Fibroblast of skin of abdomen (primary cell): Measurements from ENCODE around the gene DSC3. TPM values are rescaled to one million over a fixed set of nuclear protein-coding genes. Genes with fewer than 3 reads are reported as not detected.

Experiments
- DNase-seq: peaks from one replicate; pipeline ENCODE4 v3.0.0-alpha.2; 2013
- polyA plus RNA-seq, 2 experiments: library from polyadenylated mRNA; unstranded; fragments of 120-200 nt; gene quantifications; one replicate each; pipeline ENCODE4 v1.2.1, GENCODE V29; 2013; ENCODE audit not compliant: insufficient read length in 2 of 2

The DSC3 gene
- polyA plus RNA-seq (2013, experiment 1 of 2; ENCODE audit: insufficient read length) = 0.31 TPM
- polyA plus RNA-seq (2013, experiment 2 of 2; ENCODE audit: insufficient read length) = 0.45 TPM

DNA sequence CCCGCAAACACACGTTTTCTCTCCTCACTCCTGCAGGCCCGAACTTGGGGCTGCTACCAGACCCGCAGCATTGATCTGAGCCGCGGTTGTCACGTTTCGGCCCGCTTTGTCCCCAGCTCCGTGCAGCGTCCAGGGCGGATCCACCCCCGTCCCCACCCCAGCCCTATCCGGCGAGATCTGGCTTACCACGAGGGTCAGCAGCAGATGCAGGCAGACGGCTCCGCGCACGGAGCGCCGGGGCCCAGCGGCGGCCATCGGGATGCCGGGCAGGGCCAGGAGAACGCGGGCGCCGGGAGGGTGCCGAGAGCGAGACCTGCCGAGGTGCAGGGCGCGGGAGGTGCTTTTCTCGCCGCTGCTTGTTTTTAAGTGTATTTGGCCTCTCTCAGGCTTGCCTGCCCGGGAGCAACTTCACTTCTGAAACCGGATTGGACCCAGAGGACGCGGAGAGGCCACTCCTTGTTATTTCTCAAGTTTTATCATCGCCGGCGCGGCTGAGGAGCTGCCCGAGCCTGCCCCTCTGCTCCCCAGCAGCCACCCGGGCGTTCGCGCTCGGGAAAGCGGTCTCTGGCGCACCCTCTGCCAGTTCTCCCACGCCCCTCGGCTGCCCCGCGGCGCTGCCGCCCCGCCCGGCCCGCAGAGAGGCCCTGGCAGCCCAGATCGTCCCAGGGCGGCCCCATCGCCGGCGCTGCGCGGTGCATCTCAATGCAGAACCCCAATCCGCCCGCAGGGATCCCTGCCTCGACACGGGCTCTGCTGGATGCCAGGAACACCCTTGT, at the start of gene DSC3:
DSC3 (minus strand) TSS at position 337 of the 776 bp plus-strand sequence; CDS start at position 255, 82 bp downstream.
- DNase-seq = no peak

DNA sequence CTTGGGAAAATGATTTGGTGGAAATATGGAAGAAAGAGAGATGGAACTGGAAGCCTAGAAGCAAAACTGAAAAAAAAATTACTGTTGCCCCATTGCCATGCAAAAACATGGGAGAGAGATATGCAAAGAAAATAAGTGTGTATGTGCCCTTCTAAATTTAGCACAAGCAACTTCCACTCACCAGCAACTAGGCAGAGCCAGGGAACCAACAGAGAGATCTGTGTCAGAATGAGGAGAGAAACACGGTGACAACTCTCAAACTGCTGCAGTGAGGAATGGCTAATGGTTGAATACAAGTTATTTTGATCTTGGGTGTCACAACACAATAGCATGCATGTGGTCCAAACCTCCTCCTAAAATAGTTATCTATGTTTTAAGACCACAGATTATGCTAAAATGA, 48.8 kb upstream of the DSC3 start:
- no peak for DNase-seq

DNA sequence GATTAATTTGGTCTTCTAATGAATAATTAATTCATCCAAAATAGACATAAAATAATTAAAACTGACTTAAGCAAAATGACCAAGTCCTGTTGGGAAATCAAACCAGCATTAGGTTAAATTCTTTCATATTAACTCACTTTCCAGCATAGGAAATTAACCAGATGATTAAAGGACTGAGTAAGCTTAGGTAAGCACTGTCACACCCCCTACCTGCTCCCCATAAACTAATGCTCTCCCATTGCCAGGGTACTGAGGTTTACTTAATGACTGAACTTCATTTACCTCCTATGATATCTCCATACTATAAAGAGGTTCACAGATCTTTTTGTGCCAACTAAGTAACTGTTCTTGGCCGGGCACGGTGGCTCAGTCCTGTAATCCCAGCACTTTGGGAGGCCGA, 46.0 kb upstream of the DSC3 start:
- DNase-seq = no peak

DNA sequence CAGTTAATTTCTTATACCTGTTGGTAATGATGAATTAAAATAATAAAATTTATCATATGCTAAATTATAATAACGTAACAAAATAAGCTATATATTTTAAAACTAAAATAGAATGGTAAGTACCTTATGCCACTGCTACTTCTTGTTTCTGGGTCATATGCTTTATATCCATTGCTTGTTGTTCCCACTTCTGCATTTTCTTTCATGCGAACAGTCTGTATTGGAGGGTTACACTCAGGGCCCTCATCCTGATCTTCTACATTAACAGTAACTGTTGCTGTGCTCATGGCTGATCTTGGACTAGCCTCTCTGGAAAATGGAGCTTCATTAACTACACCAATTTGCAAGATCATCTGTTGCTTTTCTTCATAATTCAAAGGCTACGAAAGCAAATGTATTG, 37.4 kb upstream of the DSC3 start:
- no peak for DNase-seq

DNA sequence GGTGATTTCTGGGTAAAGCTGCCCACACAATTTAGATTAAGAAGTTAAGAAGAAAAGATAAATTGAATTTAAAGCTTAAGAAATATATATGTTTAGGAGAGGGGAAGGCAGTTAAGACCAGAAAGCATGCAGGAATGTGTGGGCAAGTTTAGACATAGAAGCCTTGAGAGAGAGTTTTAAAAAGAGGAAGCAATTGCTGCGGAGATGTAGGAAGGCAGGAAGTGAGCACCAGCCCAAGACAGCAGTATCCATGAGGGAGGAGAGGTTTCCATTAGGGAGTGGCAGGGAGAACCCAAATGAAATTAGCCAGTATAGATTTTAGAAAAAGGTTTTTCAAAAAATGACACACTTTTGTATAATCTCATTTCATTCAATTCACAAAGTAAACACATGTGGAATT, 35.3 kb upstream of the DSC3 start:
- no peak for DNase-seq

DNA sequence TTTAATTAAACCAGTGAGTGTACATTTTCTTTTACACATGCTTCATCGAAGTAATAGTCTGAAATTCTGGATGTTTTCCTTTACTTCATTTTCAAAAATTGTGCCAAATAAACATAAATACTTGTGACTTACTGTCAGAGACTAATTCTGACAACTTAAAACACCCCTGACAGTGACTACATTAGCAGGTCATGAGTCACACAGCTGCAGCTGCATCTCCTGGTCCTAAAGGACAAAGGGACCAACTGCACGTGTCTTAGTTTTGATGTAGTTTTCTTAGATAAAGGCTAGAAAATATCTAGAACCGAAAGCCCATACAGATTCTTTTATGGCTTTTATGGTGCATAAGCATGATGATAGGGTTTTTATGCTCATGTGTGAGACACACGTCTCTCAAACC, 29.6 kb upstream of the DSC3 start:
- no peak for DNase-seq

DNA sequence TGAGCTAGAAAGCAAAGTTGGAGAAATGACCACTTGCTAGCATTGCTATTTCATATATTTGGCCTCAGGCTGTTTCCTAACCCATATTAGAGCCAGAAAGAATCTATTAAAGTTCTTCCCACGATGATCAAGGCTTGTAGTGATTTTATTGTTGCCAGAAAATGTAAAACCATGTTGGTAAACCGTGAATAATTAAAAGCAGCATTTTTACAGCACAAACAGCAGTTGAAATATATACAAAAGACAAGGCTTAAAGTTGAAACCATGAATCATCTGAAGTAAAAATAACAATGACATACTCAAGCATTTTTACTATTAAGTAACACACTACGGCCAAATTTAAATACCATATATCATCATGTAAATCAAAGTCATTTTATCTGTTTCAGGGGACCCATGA, 27.7 kb upstream of the DSC3 start:
- no peak for DNase-seq

DNA sequence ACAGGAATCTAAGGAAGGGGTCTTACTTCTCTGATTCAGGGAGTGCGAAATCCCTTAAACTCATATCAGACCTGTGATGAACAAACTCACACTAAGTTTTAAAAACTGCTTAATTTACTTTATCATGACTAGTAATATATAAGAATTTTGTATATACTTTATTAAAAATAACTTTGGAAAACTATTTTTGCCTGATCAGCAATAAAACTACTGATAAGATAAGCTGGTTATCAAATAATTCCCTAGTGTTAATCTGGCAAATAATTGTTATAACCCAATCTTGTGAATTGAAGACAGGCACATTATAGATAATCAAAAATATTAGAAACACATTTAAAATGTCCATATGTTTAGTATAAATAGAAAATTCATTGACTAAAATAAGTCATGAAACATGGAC, 23.7 kb upstream of the DSC3 start:
- no peak for DNase-seq

DNA sequence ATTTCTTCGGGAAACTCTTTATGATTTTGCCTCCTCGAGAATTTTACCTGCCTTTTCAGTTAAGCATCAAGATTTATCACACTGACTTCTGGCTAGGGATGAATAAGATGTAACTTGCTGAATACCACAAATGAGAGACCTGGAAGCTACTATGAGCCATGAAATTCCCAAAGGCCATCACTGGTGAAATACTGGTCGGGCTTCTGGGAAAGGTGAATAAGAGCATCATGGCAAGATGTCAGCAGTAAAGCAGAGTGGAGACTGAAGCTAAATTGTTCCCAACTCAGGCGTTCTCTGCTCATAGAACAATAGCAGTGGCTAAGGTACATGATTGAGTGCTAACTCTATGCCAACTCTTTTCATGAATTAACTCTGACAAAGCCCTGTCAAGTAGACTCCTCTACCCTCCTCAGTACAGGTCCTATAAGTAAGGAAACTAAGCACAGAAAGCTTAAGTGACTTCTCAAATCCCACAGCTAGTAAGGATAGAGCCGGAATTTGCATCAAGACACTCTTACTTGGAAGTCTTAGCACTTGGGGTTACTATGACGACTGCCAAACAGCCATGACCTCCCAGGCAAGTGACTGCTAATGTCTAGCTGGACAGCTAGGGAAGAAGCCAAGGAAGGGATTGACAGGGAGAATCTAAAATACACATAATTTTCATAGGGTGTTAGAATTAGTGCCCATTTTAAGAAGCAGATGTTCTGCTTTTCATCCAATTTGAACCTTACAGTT, 22.7 kb upstream of the DSC3 start:
- DNase-seq = no peak

DNA sequence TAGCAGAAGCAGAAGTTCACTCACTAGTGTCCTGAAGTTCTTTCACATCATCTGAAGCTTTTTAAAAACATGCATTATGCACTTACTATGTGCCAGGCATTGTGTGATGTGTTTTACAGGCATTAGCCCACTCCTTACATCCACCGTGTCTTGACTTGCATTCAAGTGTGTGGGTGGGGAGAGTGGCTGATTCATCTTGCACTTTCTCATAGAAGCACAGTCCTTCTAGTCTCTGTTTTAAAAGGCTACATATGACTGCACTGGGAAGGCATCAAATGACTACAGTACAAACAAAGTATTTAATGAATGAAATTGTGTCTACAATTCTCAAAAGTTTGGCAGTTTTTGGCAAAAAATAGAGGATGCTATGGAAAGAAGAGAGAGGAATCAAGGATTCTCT, 21.6 kb upstream of the DSC3 start:
- no peak for DNase-seq

DNA sequence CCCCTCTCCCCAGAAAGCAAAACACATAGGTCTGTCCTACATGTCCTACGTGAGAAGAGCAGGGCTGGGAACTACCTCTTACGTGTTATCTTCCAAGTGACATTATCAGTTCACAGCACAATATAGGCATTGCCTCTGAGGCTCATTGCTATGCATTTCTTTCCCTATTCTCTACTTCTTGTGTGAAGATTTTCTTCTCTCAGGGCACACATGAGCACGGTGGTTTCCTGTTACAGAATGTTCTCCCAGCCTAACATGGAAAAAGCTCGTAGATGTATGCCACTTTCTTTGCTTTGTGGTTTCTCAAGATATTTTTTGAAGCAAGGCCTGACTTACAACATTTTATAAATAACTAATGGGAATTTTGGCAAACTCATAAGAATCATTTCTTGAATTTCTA, 19.4 kb upstream of the DSC3 start:
- DNase-seq = no peak

DNA sequence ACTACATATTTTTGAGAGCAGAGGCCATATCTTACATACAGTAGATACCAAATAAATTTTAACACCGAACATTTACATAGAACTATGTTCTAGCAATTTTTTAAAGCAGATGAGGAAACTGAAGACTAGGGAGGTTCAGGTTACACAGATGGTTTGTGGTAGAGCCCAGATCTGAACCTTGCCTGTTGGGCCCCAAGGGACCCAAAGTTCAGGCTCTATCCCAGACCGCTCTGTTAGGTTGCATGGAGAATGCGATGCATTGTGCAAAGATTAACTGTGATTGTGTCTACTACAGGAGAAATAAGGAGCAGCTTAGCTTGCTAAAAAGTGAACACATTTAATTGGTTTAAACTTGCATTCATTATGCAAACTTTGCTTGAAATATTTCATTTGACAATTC, 16.4 kb upstream of the DSC3 start:
- no peak for DNase-seq

DNA sequence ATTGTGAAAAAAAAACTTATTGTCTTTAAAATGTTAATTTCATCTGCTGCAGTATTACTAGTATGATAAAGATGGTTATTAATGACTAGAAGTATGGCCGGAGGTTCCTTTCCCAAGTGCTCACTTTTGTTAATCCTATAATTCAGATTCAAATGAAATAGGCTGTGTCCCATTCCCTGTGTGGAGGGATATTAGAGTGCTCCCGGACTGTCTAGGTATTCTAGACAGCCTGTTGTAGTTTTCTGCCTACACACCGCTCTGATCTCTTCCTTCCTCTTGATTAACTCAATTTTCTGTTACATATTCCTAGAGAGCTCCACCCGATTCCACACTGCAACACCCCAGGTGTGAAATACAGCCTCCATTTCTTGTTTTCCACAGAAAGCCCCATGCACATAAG, 15.4 kb upstream of the DSC3 start:
- DNase-seq = no peak

DNA sequence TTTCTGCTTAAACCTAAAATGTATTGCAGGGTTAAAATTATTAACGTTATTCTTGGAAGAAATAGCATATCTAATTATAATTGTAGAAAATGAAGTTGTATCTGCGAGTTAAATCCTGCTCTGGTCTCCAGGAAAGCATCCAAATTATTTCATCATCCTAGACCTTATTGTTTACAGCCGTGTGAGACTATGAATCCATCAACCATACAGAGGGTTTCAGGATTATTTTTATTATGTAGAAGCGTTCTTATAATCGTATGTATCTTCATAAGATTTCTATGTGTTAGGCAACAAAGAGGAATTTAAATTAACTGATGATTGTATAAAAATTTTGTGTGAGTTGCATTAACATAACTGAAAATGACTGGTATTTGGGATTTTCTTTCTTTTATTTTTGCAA, 14.5 kb upstream of the DSC3 start:
- DNase-seq = no peak

DNA sequence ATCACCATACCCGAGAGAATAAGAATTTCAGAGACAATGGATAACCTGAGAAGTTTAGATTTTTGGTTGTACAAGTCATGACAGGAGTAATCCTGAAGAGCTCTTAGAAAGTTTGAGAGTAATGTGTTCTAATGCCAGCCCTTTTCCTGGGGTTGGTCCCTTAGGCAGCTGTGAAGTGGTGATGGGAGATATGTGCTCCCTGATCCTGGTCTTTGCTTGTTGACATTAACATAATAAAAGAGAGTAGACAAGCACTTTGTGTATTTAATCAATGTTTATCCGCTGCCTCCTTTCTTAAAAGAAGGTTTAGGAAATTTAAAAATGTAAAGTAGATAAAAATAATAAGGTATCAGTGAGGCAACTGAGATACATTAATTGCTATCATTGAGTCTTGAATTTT, 13.8 kb upstream of the DSC3 start:
- DNase-seq = no peak

DNA sequence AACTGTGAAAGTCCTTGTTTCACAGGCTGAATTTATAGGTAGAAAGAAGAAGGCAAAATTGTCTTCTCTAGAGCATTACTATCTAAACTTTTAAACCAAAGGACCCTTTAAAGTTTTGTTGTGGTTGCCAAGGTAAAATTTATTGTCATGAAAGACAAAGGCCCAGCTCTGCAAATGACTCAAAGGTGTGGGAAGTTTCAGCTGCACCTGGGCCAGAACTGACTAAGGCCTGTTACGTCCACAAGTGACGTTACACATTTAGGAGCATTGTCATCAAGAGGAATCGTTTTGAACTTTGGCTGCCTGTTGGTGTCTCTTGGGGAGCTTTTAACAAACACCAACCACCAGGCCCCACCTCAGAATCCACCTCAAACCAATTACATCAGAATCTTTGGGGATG, 8.1 kb upstream of the DSC3 start:
- DNase-seq = no peak

DNA sequence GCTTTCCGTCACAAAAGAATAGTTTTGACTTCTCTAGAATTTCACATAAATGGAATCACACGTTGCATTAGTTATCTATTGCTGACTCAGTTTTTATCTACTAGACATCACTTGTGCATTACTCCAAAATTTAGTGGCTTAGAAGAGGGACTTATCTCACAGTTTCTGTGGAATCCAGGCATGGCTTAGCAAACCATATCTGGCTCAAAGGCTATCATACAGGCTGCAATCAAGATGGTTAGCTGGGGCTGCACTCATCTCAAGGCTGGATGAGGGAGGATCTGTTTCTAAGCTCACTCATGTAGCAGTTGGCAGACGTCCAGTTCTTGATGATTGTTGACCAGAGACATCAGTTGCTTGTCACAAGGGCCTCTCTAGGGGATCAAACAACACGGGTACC, 6.6 kb upstream of the DSC3 start:
- DNase-seq = no peak

DNA sequence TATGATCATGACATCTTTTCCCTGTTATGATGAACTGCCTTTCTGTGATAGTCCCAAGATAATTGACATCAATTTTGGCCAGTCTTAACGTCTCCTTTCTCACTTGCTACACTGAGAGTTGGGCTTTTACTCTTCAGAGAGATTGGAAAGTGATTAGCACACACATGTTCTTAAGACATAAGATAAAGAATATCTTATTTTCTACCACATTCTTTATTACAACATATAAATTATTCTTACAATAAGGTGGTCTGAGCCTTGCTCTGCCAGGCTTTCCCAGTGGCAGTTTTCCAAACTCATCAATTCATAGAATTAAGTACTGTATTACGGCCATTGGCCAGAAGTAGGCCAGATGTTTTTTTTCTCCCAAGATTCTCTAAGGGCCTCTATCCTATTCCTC, 5.7 kb upstream of the DSC3 start:
- no peak for DNase-seq

DNA sequence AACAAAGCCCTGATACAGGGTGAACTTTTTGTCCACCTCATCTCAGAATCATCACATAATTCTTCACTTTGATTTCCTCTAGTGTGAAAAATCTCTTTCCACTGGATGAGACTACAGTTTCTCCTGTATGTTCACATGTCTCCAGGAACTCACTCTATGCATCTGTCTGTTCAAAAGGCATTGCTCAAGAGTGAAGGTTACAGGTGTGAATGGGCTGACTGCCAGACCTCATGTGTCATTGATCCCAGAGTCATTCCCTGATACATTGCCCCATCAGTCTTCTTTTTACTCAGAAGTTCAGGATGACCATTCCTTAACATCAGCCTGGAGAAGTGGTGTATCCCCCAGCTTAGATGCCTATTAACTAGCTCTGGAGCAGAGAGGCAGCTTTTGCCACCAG, 4.4 kb upstream of the DSC3 start:
- no peak for DNase-seq

DNA sequence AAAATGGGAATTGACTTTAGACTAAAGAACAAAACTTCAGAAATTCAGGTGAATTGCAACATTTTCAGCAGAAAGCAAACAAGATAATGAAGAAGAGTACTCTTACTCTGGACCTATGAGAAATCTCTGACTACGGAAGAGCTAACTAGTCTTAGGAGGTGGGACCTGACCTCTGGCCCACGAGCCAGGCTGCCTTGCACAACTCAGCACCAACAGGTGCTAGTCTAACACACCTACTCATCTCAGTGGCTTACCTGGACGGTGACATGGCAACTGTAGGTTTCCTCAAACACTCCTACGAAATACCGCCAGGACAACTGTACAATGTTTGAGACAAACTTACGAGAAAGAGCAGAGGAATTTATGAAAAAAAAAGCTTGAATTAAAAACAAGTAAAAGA, 3.1 kb upstream of the DSC3 start:
- no peak for DNase-seq

DNA sequence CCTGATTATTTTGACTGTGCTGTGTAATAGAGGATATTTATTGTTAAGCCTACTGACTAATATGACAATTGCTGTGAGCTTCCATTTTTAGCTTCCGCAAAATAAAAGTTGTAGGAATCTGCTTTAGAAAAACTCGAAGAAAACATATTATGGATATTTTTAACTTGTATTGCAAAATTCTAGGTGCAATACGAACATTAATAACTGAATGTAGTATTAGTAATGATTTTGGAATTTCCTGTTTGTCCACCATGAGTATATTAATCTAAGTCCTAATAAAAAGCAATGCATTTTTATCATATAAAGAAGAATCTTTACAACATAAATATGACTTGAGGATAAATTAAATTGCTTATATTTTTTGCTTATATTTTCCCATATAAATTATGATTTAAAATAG, 2.4 kb upstream of the DSC3 start:
- DNase-seq = no peak

DNA sequence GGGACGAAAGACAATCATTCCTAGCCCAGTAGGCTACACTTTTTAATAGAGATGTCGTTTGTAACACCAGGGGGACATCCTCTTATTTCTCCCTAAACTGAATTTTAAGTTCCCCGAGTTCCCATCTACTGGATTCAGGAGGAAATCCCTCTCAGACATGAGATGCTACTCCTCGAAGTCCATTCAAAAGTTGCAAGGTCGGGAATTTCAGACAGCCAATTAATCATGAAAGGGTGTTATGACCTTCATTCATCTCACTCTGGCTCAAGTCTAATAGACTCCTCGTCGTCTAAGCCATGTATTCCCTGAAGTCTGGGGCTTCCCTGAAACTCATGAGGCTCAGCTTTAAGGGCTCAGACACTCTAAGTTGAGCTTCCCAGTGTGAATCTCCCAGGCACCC, 1.2 kb upstream of the DSC3 start:
- DNase-seq = no peak

DNA sequence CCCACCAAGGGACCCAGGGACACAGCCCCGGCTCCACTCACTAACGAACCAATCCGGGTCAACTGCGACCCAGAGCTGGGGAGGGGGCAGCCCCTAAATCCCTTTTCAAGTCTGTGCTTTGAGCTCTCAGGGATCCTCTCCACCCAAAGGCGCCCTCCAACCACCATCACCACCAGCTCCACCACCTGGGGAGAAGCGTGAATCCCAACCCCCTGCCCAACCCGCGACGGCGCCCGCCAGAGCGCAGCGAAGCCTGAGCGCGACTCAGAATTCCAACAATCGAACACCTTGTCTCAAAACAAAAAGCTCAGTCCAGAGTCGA, 497 bp downstream of the DSC3 start:
- no peak for DNase-seq

DNA sequence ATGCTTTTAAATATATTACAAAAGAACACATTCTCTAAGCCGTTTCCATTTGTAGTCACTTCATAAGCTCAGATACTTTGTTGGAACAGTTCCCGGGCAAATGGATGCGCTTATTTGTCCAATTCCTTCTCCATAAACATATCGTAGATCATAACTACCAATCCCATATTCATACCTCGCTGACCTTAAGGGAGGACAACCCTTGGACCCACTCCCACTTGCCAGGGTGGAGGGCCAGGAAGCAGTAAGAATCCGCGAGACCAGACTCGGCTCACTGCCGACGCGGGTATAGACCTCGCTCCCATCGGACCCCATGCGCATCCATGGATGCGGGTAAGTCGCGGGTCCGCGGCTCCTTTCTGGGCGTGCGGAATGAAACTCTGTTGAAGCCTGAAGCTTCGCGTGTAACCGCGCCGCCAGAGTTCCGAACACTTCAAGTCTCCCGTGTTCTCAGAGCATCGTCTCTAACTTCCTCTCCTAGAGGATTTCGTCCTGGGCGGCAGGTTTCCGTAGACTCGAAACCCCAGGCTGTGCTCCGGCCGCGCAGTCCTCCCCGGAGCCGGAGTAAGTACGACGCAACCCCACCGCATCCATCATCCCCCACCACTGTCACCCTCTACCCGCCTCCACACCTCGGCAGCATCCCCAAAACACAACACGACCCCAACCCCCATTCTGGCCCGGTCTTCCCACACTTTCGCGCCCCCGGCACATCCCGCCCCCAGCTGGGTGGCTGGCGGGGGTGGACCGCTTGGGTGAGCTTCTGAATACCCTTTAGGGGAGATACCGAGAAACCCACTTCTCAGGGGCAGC, 1.1 kb downstream of the DSC3 start:
- DNase-seq = no peak
